ENCODE results near the gene KCNJ18.
"Not testable (repeated sequence)": the region's sequence is repeated elsewhere in the genome, so short reads cannot be mapped to it uniquely, and the experiment has no call there.

Gene KCNJ18

DNA sequence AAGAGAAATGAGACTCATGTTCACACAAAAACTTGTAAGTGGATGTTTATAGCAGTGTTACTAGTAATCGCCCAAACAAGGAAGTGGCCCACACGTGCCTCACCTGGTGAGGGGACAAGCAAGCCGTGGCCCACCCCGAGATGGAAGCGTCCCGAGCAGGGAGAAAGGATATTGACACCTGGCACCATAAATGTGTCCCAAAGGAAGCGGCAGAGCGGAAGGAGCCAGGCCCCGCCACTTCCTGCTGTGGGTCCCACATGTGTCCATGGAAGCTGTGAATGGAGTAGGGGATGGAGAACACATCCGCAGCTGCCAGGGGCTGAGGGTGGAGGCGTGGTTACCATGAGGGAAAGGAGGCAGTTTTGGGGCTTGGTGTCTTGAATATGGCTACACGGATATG, 18.9 kb downstream of the KCNJ18 start:
- Histone ChIP-seq H3K36me3 (ENCODE audit: control insufficient read depth in 5 of 5, insufficient read depth in 5 of 5, low read length in 5 of 5) (no peaks in the 10 kb centered on the region), H3K27ac (ENCODE audit: low read depth, low read length) (no peak overlapping the region), H3K4me1 (ENCODE audit: control insufficient read depth in 5 of 5, insufficient read depth in 5 of 5, low read length in 5 of 5) (no peaks in the 10 kb centered on the region), H3K4me3 (ENCODE audit: low read depth in 1 of 5, low read length in 5 of 5) (no peak overlapping the region), H3K9ac (ENCODE audit: low read length in 5 of 5) (no peak overlapping the region), H3K27me3 (ENCODE audit: control insufficient read depth in 5 of 5, insufficient read depth in 4 of 5, low read length in 5 of 5) (no peaks in the 10 kb centered on the region), H3K9me3 (ENCODE audit: control insufficient read depth in 5 of 5, low read length in 5 of 5) (no peaks in the 10 kb centered on the region)

DNA sequence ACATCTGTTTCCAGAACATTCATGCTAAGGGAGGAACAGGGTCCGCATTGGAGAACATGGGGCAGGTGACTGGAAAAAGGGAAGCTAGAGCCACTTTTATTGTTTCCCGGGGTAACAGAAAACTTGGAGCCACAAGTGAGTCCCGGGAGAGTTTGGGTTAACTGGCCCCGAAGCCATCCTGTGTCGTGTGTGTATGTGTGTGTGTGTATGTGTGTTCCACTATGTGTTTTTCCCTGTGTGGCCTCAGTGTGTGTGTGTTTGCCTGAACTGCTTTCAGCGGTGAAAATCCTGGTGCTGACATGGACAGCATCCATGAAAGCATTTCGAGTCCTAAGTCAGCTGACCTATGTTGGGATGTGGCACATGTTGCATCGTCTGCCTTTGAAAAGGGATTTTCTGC, 20.7 kb downstream of the KCNJ18 start:
- not testable (repeated sequence) for H3K36me3 ChIP-seq (ENCODE audit: control insufficient read depth in 5 of 5, insufficient read depth in 5 of 5, low read length in 5 of 5); H3K9ac ChIP-seq (ENCODE audit: low read length in 5 of 5); H3K27me3 ChIP-seq (ENCODE audit: control insufficient read depth in 5 of 5, insufficient read depth in 4 of 5, low read length in 5 of 5); H3K27ac ChIP-seq (ENCODE audit: low read depth, low read length); H3K4me3 ChIP-seq (ENCODE audit: low read depth in 1 of 5, low read length in 5 of 5); H3K9me3 ChIP-seq (ENCODE audit: control insufficient read depth in 5 of 5, low read length in 5 of 5); H3K4me1 ChIP-seq (ENCODE audit: control insufficient read depth in 5 of 5, insufficient read depth in 5 of 5, low read length in 5 of 5)

DNA sequence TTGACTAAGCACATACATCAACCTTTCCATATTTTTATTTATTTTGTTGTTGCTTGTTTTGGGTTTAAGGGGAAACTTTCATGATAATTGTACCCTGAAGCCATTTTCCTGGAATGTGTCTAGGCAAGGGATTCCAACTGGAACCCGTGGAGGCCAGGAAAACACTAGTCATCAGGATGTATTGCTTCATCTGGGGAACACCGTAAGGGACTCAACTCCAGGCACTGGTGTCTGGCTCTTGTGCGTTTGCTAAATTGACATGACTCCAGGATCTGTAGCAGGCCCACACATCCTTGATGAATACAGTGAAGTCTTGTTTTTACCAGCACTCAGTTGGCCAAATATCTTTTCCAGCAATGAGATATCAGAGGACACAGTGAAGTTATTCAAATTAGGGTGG, 21.3 kb downstream of the KCNJ18 start:
- H3K27me3 ChIP-seq (ENCODE audit: control insufficient read depth in 5 of 5, insufficient read depth in 4 of 5, low read length in 5 of 5); H3K27ac ChIP-seq (ENCODE audit: low read depth, low read length); H3K36me3 ChIP-seq (ENCODE audit: control insufficient read depth in 5 of 5, insufficient read depth in 5 of 5, low read length in 5 of 5); H3K9me3 ChIP-seq (ENCODE audit: control insufficient read depth in 5 of 5, low read length in 5 of 5); H3K4me1 ChIP-seq (ENCODE audit: control insufficient read depth in 5 of 5, insufficient read depth in 5 of 5, low read length in 5 of 5); H3K9ac ChIP-seq (ENCODE audit: low read length in 5 of 5); H3K4me3 ChIP-seq (ENCODE audit: low read depth in 1 of 5, low read length in 5 of 5): not testable (repeated sequence)

DNA sequence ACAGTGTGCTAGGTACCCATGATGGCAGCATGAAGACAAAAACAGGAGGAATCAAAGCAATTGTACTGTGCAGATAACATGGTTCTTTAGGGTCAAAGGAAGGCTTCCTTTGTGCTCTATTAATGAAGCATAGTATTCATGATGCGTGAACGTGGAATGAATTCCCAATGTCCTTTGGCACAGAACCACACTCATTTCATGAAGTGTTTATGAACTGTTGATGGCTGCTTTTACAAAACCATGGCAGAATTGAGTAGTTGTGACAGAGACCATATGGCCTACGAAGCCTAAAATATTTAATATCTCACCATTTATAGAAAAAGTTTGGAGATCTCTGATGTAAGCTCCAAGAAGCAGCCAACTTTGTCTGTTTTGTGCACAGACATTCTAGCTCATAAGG, 22.4 kb downstream of the KCNJ18 start:
- H3K9ac ChIP-seq (ENCODE audit: low read length in 5 of 5); H3K4me3 ChIP-seq (ENCODE audit: low read depth in 1 of 5, low read length in 5 of 5); H3K27ac ChIP-seq (ENCODE audit: low read depth, low read length); H3K27me3 ChIP-seq (ENCODE audit: control insufficient read depth in 5 of 5, insufficient read depth in 4 of 5, low read length in 5 of 5); H3K36me3 ChIP-seq (ENCODE audit: control insufficient read depth in 5 of 5, insufficient read depth in 5 of 5, low read length in 5 of 5); H3K9me3 ChIP-seq (ENCODE audit: control insufficient read depth in 5 of 5, low read length in 5 of 5); H3K4me1 ChIP-seq (ENCODE audit: control insufficient read depth in 5 of 5, insufficient read depth in 5 of 5, low read length in 5 of 5): not testable (repeated sequence)

DNA sequence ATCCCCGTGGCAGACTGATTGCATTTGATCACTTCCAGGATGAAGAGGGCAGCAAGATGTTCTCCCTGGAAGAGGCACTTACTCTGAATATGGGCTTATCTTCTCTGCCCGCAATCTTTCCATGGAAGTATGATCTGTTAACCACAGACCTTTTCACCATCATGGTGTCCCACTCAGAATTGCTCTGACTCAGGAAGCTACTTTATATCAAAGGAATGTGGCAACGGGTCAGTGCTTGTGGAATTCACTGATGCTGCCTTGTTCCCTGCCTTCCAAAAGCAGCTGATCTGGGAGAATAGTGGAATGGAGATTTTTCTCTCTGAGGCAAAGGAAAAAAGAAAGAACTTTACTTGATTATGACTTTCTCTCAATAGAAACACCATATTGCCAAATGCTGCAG, 23.6 kb downstream of the KCNJ18 start:
- not testable (repeated sequence) for H3K4me3 ChIP-seq (ENCODE audit: low read depth in 1 of 5, low read length in 5 of 5); H3K9me3 ChIP-seq (ENCODE audit: control insufficient read depth in 5 of 5, low read length in 5 of 5); H3K27ac ChIP-seq (ENCODE audit: low read depth, low read length); H3K36me3 ChIP-seq (ENCODE audit: control insufficient read depth in 5 of 5, insufficient read depth in 5 of 5, low read length in 5 of 5); H3K27me3 ChIP-seq (ENCODE audit: control insufficient read depth in 5 of 5, insufficient read depth in 4 of 5, low read length in 5 of 5); H3K9ac ChIP-seq (ENCODE audit: low read length in 5 of 5); H3K4me1 ChIP-seq (ENCODE audit: control insufficient read depth in 5 of 5, insufficient read depth in 5 of 5, low read length in 5 of 5)

DNA sequence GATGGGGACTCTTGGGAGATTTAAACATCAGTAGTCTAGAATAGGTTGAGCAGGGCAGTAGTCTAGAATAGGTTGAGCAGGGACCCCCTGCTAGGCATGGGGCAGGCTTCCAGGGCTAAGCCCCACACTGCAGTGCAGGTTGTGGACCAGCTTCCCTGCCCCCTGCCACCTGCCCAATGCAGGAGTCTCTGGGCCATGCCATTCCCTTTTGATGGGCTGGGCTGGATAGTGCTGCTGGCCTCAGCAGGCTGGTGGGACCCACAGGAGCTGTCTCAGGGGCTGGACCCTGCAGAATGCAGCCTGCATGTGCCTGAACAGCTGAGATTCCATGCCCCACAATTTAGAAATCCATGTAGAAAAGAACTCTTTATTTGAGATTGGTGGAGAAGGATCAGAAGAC, 26.6 kb downstream of the KCNJ18 start:
- not testable (repeated sequence) for H3K9me3 ChIP-seq (ENCODE audit: control insufficient read depth in 5 of 5, low read length in 5 of 5); H3K9ac ChIP-seq (ENCODE audit: low read length in 5 of 5); H3K27ac ChIP-seq (ENCODE audit: low read depth, low read length); H3K4me1 ChIP-seq (ENCODE audit: control insufficient read depth in 5 of 5, insufficient read depth in 5 of 5, low read length in 5 of 5); H3K4me3 ChIP-seq (ENCODE audit: low read depth in 1 of 5, low read length in 5 of 5); H3K36me3 ChIP-seq (ENCODE audit: control insufficient read depth in 5 of 5, insufficient read depth in 5 of 5, low read length in 5 of 5); H3K27me3 ChIP-seq (ENCODE audit: control insufficient read depth in 5 of 5, insufficient read depth in 4 of 5, low read length in 5 of 5)

DNA sequence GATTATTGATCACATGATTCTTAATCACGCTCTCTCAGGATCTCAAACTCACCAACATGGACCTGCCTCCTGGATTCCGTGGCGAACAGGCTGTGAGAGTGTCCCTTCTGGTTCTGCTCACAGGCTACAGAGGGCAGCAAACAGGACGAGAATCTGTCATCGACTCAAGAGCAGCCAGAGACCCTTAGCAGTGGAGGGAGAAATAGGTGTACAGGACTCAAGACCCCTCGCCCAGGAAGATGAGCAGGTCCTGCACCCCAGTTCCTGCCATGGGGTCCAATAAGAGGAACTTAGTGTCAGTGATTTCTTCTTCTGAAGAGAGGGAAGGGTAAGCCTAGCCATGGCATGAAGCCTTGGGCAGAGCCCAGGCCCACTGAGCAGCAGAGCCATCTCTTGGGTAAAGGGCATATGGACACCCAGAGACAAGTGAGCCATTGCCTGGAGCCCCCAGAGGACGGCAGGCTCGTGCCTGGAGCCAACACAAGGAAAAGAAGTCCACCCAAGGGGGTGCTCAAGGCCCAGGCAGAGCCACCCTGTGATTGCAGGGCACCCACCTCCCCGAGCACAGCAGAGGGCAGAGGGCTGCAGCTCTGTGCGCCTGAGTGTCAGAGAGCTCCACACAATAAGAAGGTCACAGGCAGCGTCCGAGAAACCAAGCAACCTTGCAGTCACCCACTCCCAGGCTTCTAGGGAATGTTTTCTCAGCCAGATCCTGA, 27.3 kb downstream of the KCNJ18 start:
- not testable (repeated sequence) for H3K9me3 ChIP-seq (ENCODE audit: control insufficient read depth in 5 of 5, low read length in 5 of 5); H3K9ac ChIP-seq (ENCODE audit: low read length in 5 of 5); H3K27ac ChIP-seq (ENCODE audit: low read depth, low read length); H3K36me3 ChIP-seq (ENCODE audit: control insufficient read depth in 5 of 5, insufficient read depth in 5 of 5, low read length in 5 of 5); H3K4me1 ChIP-seq (ENCODE audit: control insufficient read depth in 5 of 5, insufficient read depth in 5 of 5, low read length in 5 of 5); H3K27me3 ChIP-seq (ENCODE audit: control insufficient read depth in 5 of 5, insufficient read depth in 4 of 5, low read length in 5 of 5); H3K4me3 ChIP-seq (ENCODE audit: low read depth in 1 of 5, low read length in 5 of 5)

DNA sequence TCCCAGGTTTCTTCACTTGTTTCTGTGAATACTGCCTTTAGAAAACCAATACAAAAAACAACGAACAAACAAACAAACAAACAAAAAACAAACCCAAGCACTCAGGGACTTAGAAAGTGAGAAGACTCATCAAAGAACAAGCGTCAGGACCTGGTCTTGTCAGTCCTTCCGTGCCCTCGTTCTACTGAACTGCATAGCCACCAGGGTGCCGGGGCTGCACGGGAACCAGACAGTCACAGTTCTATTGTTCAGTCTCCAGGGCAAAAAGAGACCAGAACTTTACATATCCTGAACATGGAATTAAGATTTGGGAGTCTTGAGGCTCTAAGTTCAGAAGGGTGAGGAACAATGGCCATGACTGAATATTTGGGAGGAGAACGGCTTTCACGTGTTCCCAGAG, 28.2 kb downstream of the KCNJ18 start:
- H3K27ac ChIP-seq (ENCODE audit: low read depth, low read length); H3K4me1 ChIP-seq (ENCODE audit: control insufficient read depth in 5 of 5, insufficient read depth in 5 of 5, low read length in 5 of 5); H3K4me3 ChIP-seq (ENCODE audit: low read depth in 1 of 5, low read length in 5 of 5); H3K36me3 ChIP-seq (ENCODE audit: control insufficient read depth in 5 of 5, insufficient read depth in 5 of 5, low read length in 5 of 5); H3K27me3 ChIP-seq (ENCODE audit: control insufficient read depth in 5 of 5, insufficient read depth in 4 of 5, low read length in 5 of 5); H3K9me3 ChIP-seq (ENCODE audit: control insufficient read depth in 5 of 5, low read length in 5 of 5); H3K9ac ChIP-seq (ENCODE audit: low read length in 5 of 5): not testable (repeated sequence)

DNA sequence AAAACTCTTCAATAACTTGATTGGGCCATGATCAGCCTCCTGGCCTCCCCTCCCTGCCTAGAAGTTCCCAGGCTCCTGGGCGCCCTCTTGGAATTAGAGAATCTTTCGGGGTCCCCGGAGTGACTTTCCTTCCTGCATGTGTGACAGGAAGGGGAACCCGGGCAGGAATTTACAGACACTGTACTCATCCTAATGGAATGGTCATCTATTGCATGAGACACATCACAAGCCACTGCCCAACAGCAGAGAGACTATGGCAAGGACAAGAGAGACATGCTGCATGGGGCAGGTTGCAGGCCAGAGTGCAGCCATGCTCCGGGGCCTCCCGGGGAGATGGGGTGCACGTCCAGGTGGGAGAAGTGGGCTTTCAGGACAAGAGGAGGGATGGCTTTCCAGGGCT, 29.9 kb downstream of the KCNJ18 start:
- H3K4me1 ChIP-seq (ENCODE audit: control insufficient read depth in 5 of 5, insufficient read depth in 5 of 5, low read length in 5 of 5); H3K36me3 ChIP-seq (ENCODE audit: control insufficient read depth in 5 of 5, insufficient read depth in 5 of 5, low read length in 5 of 5); H3K9ac ChIP-seq (ENCODE audit: low read length in 5 of 5); H3K27ac ChIP-seq (ENCODE audit: low read depth, low read length); H3K9me3 ChIP-seq (ENCODE audit: control insufficient read depth in 5 of 5, low read length in 5 of 5); H3K27me3 ChIP-seq (ENCODE audit: control insufficient read depth in 5 of 5, insufficient read depth in 4 of 5, low read length in 5 of 5); H3K4me3 ChIP-seq (ENCODE audit: low read depth in 1 of 5, low read length in 5 of 5): not testable (repeated sequence)

DNA sequence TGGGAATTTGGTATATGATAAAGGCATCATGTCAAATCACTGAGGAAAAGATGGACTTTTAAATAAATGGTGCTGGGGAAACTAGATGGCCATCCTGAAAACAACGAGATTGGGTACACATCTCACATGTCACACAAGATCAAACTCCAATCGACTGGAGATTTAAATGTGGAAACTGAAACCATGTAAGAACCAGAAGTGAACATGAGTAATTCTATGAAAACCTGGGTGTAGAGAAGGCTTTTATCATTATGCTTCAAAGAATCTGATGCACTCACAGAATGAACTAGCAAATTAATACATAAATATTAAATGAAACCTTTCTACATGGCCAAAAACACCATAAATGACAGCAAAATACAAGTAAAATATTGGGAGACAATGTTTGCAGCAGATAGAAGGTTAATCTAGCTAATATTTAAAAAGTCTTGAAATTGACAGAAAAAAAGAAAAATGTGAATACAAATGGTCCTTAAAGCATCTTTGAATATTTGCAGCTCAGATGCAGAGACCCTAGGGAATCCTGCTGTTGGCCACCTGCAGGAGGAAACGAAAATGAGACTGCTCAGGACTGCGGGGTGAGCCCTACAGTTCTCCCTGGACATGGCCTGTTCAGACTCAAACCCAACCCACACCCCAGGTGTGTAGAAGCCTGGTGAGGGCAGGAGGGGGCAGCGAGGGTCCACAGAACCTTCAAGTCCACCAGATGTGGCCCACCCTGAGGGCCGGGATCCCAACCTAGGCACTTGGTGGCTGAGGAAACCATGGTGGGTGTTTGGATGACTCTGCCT, 32.1 kb downstream of the KCNJ18 start:
- not testable (repeated sequence) for H3K27me3 ChIP-seq (ENCODE audit: control insufficient read depth in 5 of 5, insufficient read depth in 4 of 5, low read length in 5 of 5); H3K27ac ChIP-seq (ENCODE audit: low read depth, low read length); H3K9ac ChIP-seq (ENCODE audit: low read length in 5 of 5); H3K36me3 ChIP-seq (ENCODE audit: control insufficient read depth in 5 of 5, insufficient read depth in 5 of 5, low read length in 5 of 5); H3K9me3 ChIP-seq (ENCODE audit: control insufficient read depth in 5 of 5, low read length in 5 of 5); H3K4me1 ChIP-seq (ENCODE audit: control insufficient read depth in 5 of 5, insufficient read depth in 5 of 5, low read length in 5 of 5); H3K4me3 ChIP-seq (ENCODE audit: low read depth in 1 of 5, low read length in 5 of 5)

Data from subcutaneous abdominal adipose tissue (tissue), 5 donors.